Heart left ventricle (tissue), 16 donors: ENCODE data around the gene C8A. TPM values are rescaled to one million over a fixed set of nuclear protein-coding genes. Genes with fewer than 3 reads are reported as not detected.

ENCODE experiments used
- ATAC-seq, 4 donors: fragments of 200-7000 bp; cut with Tn5 transposase; one replicate each; pipeline ENCODE4 v1.9.1; 2020 to 2022; ENCODE audit warnings: moderate library complexity in 4 of 4, mild to moderate bottlenecking in 3 of 4, moderate number of reproducible peaks in 1 of 4
- DNase-seq, 5 donors: peaks; one replicate each; pipeline ENCODE4 v3.0.0-alpha.2; 2020
- H3K27ac ChIP-seq, 12 donors: fragments of 200-600 bp; sonication (generic) in 4 of 12; one replicate each; pipeline versions ENCODE4 v1.5.0 to v1.8.0; 2016 to 2022; ENCODE audit warnings: mild to moderate bottlenecking in 2 of 12
- H3K27me3 ChIP-seq, 9 donors: fragments of 200-600 bp; sonication (generic) in 2 of 9; one replicate each; pipeline versions ENCODE4 v1.5.1 to v1.8.0; 2016 to 2022; ENCODE audit warnings: mild to moderate bottlenecking in 3 of 9
- H3K36me3 ChIP-seq, 9 donors: fragments of 200-600 bp; sonication (generic) in 2 of 9; one replicate each; pipeline versions ENCODE4 v1.5.0 to v1.8.0; 2018 to 2022; ENCODE audit warnings: mild to moderate bottlenecking in 2 of 9
- H3K4me1 ChIP-seq, 12 donors: fragments of 200-600 bp; sonication (generic) in 4 of 12; one replicate each; pipeline versions ENCODE4 v1.5.0 to v1.8.0; 2016 to 2022; ENCODE audit warnings: mild to moderate bottlenecking in 3 of 12
- H3K4me3 ChIP-seq, 12 donors: fragments of 200-600 bp; sonication (generic) in 4 of 12; one replicate each; pipeline versions ENCODE4 v1.5.0 to v1.8.0; 2017 to 2022; ENCODE audit warnings: mild to moderate bottlenecking in 9 of 12, moderate library complexity in 4 of 12
- H3K9me3 ChIP-seq, 12 donors: fragments of 200-600 bp; sonication (generic) in 4 of 12; one replicate each; pipeline versions ENCODE4 v1.5.0 to v1.8.0; 2016 to 2022; ENCODE audit warnings: mild to moderate bottlenecking in 1 of 12
- CTCF ChIP-seq, 12 donors: fragments of 200-600 bp; sonication (generic) in 4 of 12; IDR thresholded peaks; one replicate each; pipeline versions ENCODE4 v1.5.0 to v1.8.0; 2018 to 2022; ENCODE audit warnings: antibody characterized with exemption in 12 of 12, mild to moderate bottlenecking in 5 of 12
- POLR2A ChIP-seq, 2 donors: fragments of 450-650 bp; IDR thresholded peaks; one replicate each; pipeline ENCODE4 v1.6.1; 2017; ENCODE audit warnings: antibody characterized with exemption in 2 of 2, mild to moderate bottlenecking in 2 of 2, moderate library complexity in 2 of 2
- WGBS, 4 donors: extraction: QIAGEN DNeasy Blood & Tissue Kit in 2 of 4; methylation state at CpG; one replicate each; pipeline versions ENCODE4 v1.1.5 to v1.1.7; 2013 to 2018; 5-methylcytosine and 5-hydroxymethylcytosine counted together
- intact Hi-C, 10 donors: fragments of 100-400 bp; cut with DNase I; formaldehyde crosslinking; loops; one replicate each; pipeline versions ENCODE4 v1.11.1 to v1.14.2; 2022
- polyA plus RNA-seq, 2 donors: library from polyadenylated mRNA; stranded (reverse); fragments of 200-250 nt; gene quantifications; one replicate each; pipeline ENCODE4 v1.2.3, GENCODE V29; 2013
- total RNA-seq, 9 donors: library from RNA; depleted of rRNA in 2 of 9; stranded (reverse); fragments of >200 nt in 2 of 9; fragmentation: NEBNext Ultra II Directional in 3 of 9; extraction: Animal tissue kit (Norgen Biotek cat#: 25700) in 3 of 9; gene quantifications; one replicate each; pipeline versions ENCODE4 v1.1.0 to v1.2.4, GENCODE V29; 2016 to 2023
- donor health status: ischemic (EF 13 %, LVEDD 7.1; RV severe dilation, severe dysfunction).
- donor health status: healthy with polysubstance abuse.
- donor health status: DM: no; HTN: yes; CAD: no.
- donor health status: DM: no; HTN: no; CAD: no.
- donor health status: ischemic (EF 25% LVEDD 6.9; RV normal size, moderate dysfunction).
- donor health status: ischemic (EF 25% LVEDD 5.7; RV mildly dilated, moderate dysfunction).
- donor health status: healthy.
- donor health status: DM: yes; HTN: yes; CAD: no.
- donor health status: ischemic (EF 35%, LVEDD 5.7; RV mildly dilated, moderate dysfunction).
- donor health status: nonischemic (EF 11% LVEDD 7.7; RV severe dilation, severe dysfunction).
- donor health status: DM: yes; HTN: yes; CAD: no.
- donor health status: PGD.
- donor health status: ischemic (EF 29% LVEDD 5.4; RV normal size, mild dysfunction).
- donor health status: nonischemic (EF 23%, LVEDD 6.1; RV moderate dilation, normal function).

C8A gene
- total and polyA plus RNA-seq, 11 donors: not detected

- Histone ChIP-seq H3K9me3 (no peaks in the 10 kb centered on the region), H3K36me3 (no peaks in the 10 kb centered on the region), H3K4me1 (peaks cover 0 to 25% (median 0%) of the 10 kb centered on the region in 12 donors), H3K4me3 (no peak overlapping the region), H3K27ac (no peak overlapping the region), H3K27me3 (no peaks in the 10 kb centered on the region)
- 86 to 92% (median 88%) methylated on average over 3 of the region's 3 CpGs for WGBS, 4 donors
- DNase-seq (no peak), ATAC-seq (no peak)
- TF ChIP-seq POLR2A (IDR thresholded peaks at IDR 0.05): no peak
- no peak for TF ChIP-seq CTCF (IDR thresholded peaks at IDR 0.05)
- intact Hi-C loops: no loop called here
Observed at GRCh38 chr1:56905667-56906066, 51.1 kb downstream of the C8A start.

GRCh38 chr1:56908619-56909221, 54.1 kb downstream of the C8A start:
- peak overlapping the region in 1 of 12 donors; percentile 25 for H3K27ac ChIP-seq
- no peak for TF ChIP-seq POLR2A (IDR thresholded peaks at IDR 0.05)
- TF ChIP-seq CTCF (IDR thresholded peaks at IDR 0.05): no peak
- no peaks in the 10 kb centered on the region for H3K27me3 ChIP-seq
- WGBS, 4 donors: 88 to 97% (median 91%) methylated on average over 1 of the region's 1 CpG
- H3K4me3 ChIP-seq: no peak overlapping the region
- no peak for DNase-seq
- intact Hi-C loops: no loop called here
- H3K9me3 ChIP-seq: no peaks in the 10 kb centered on the region
- H3K36me3 ChIP-seq: no peaks in the 10 kb centered on the region
- H3K4me1 ChIP-seq: peaks cover 0 to 32% (median 0%) of the 10 kb centered on the region in 12 donors
- no peak for ATAC-seq

GRCh38 chr1:56910441-56910985, 55.9 kb downstream of the C8A start:
- ATAC-seq: peak; percentile 61 to 91 (median 81)
- WGBS, 4 donors: 48 to 60% (median 56%) methylated on average over 4 of the region's 4 CpGs
- Histone ChIP-seq H3K9me3 (no peaks in the 10 kb centered on the region), H3K4me3 (no peak overlapping the region), H3K36me3 (no peaks in the 10 kb centered on the region), H3K27ac (no peak overlapping the region), H3K4me1 (peaks cover 0 to 32% (median 0%) of the 10 kb centered on the region in 12 donors), H3K27me3 (no peaks in the 10 kb centered on the region)
- intact Hi-C loops: no loop called here
- TF ChIP-seq CTCF (IDR thresholded peaks at IDR 0.05): no peak
- TF ChIP-seq POLR2A (IDR thresholded peaks at IDR 0.05): no peak
- peak in 4 of 5 donors; percentile 20 to 45 (median 26) for DNase-seq

GRCh38 chr1:56911098-56911938, 56.7 kb downstream of the C8A start:
- H3K4me1 ChIP-seq: peaks cover 0 to 32% (median 0%) of the 10 kb centered on the region in 12 donors
- ATAC-seq: no peak
- TF ChIP-seq CTCF (IDR thresholded peaks at IDR 0.05) (no peak), POLR2A (IDR thresholded peaks at IDR 0.05) (no peak)
- H3K36me3 ChIP-seq: no peaks in the 10 kb centered on the region
- H3K27ac ChIP-seq: no peak overlapping the region
- intact Hi-C loops: no loop called here
- no peaks in the 10 kb centered on the region for H3K27me3 ChIP-seq
- no peak overlapping the region for H3K4me3 ChIP-seq
- H3K9me3 ChIP-seq: no peaks in the 10 kb centered on the region
- no peak for DNase-seq
- 79 to 85% (median 84%) methylated on average over 7 of the region's 7 CpGs for WGBS, 4 donors
